IgD-negative memory B cell (primary cell): Measurements from ENCODE around the gene HINFP. TPM values are rescaled to one million over a fixed set of nuclear protein-coding genes. Genes with fewer than 3 reads are reported as not detected.
"Not testable (repeated sequence)": the region's sequence is repeated elsewhere in the genome, so short reads cannot be mapped to it uniquely, and the experiment has no call there.

Source experiments
- H3K27ac Mint-ChIP-seq, 3 donors: one replicate each; pipeline ENCODE4 v1.8.0; 2020 to 2022; ENCODE audit warnings: mild to moderate bottlenecking in 3 of 3, mixed read lengths in 3 of 3, moderate library complexity in 1 of 3
- H3K27me3 Mint-ChIP-seq: one replicate; pipeline ENCODE4 v1.8.0; 2021; ENCODE audit warnings: mixed read lengths
- H3K36me3 Mint-ChIP-seq: one replicate; pipeline ENCODE4 v1.8.0; 2020; ENCODE audit warnings: mild to moderate bottlenecking, mixed read lengths
- H3K4me1 Mint-ChIP-seq, 3 donors: one replicate each; pipeline ENCODE4 v1.8.0; 2020 to 2022; ENCODE audit warnings: mixed read lengths in 3 of 3, mild to moderate bottlenecking in 1 of 3
- H3K4me3 Mint-ChIP-seq, 4 donors: one replicate each; pipeline ENCODE4 v1.8.0; 2020 to 2022; ENCODE audit warnings: mild to moderate bottlenecking in 4 of 4, mixed read lengths in 4 of 4, moderate library complexity in 3 of 4
- H3K9me3 Mint-ChIP-seq, 3 donors: one replicate each; pipeline ENCODE4 v1.8.0; 2020 to 2021; ENCODE audit warnings: mixed read lengths in 3 of 3, mild to moderate bottlenecking in 1 of 3
- polyA plus RNA-seq: library from polyadenylated mRNA; unstranded; fragments of 300-500 nt; fragmentation: Illumina TruSeq; gene quantifications from one replicate; pipeline ENCODE4 v1.2.3, GENCODE V29; 2021

HINFP gene
- polyA plus RNA-seq, 1 donor from 2014 or later: 12.9 TPM

- Mint-ChIP-seq H3K36me3 (peaks cover 2% of the 10 kb centered on the region), H3K27me3 (no peaks in the 10 kb centered on the region), H3K9me3 (no peaks in the 10 kb centered on the region), H3K4me1 (peaks cover 0 to 2% (median 0%) of the 10 kb centered on the region in 3 donors), H3K4me3 (peak overlapping the region; percentile 86 to 95 (median 92)), H3K27ac (peak overlapping the region in 2 of 3 donors; percentile 78 to 88)
Measured at GRCh38 chr11:119169282-119169719, 47.9 kb downstream of the HINFP start.

GRCh38 chr11:119172513-119172912, 51.1 kb downstream of the HINFP start:
- peaks cover 0 to 2% (median 0%) of the 10 kb centered on the region in 3 donors for H3K4me1 Mint-ChIP-seq
- H3K4me3 Mint-ChIP-seq: peak overlapping the region in 2 of 4 donors; percentile 55 to 66
- H3K27ac Mint-ChIP-seq: peak overlapping the region in 1 of 3 donors; percentile 40
- H3K36me3 Mint-ChIP-seq: peaks cover 3% of the 10 kb centered on the region
- no peaks in the 10 kb centered on the region for H3K9me3 Mint-ChIP-seq
- H3K27me3 Mint-ChIP-seq: no peaks in the 10 kb centered on the region

GRCh38 chr11:119173453-119173852, 52.1 kb downstream of the HINFP start:
- H3K36me3 Mint-ChIP-seq: peaks cover 3% of the 10 kb centered on the region
- H3K4me1 Mint-ChIP-seq: peaks cover 0 to 4% (median 0%) of the 10 kb centered on the region in 3 donors
- no peaks in the 10 kb centered on the region for H3K9me3 Mint-ChIP-seq
- no peak overlapping the region for H3K4me3 Mint-ChIP-seq
- no peaks in the 10 kb centered on the region for H3K27me3 Mint-ChIP-seq
- no peak overlapping the region for H3K27ac Mint-ChIP-seq

GRCh38 chr11:119175493-119176077, 54.2 kb downstream of the HINFP start:
- no peak overlapping the region for H3K4me3 Mint-ChIP-seq
- no peaks in the 10 kb centered on the region for H3K27me3 Mint-ChIP-seq
- no peak overlapping the region for H3K27ac Mint-ChIP-seq
- peaks cover 0 to 2% (median 0%) of the 10 kb centered on the region in 3 donors for H3K4me1 Mint-ChIP-seq
- no peaks in the 10 kb centered on the region for H3K9me3 Mint-ChIP-seq
- H3K36me3 Mint-ChIP-seq: peaks cover 7% of the 10 kb centered on the region

- Mint-ChIP-seq H3K27ac (no peak overlapping the region), H3K4me1 (peaks cover 0 to 2% (median 0%) of the 10 kb centered on the region in 3 donors), H3K9me3 (no peaks in the 10 kb centered on the region), H3K4me3 (no peak overlapping the region), H3K36me3 (peaks cover 8% of the 10 kb centered on the region), H3K27me3 (no peaks in the 10 kb centered on the region)
Measured at GRCh38 chr11:119178166-119178680, 56.8 kb downstream of the HINFP start.

GRCh38 chr11:119179342-119179741, 58.0 kb downstream of the HINFP start:
- H3K36me3 Mint-ChIP-seq: peaks cover 8% of the 10 kb centered on the region
- H3K4me3 Mint-ChIP-seq: no peak overlapping the region
- H3K4me1 Mint-ChIP-seq: peaks cover 0 to 4% (median 3%) of the 10 kb centered on the region in 3 donors
- no peaks in the 10 kb centered on the region for H3K9me3 Mint-ChIP-seq
- H3K27ac Mint-ChIP-seq: no peak overlapping the region
- no peaks in the 10 kb centered on the region for H3K27me3 Mint-ChIP-seq

GRCh38 chr11:119179983-119180382, 58.6 kb downstream of the HINFP start:
- Mint-ChIP-seq H3K27me3 (peaks cover 3% of the 10 kb centered on the region), H3K36me3 (peaks cover 8% of the 10 kb centered on the region), H3K27ac (no peak overlapping the region)

GRCh38 chr11:119180729-119181676, 59.6 kb downstream of the HINFP start:
- peak overlapping the region in 1 of 3 donors; percentile 83 for H3K27ac Mint-ChIP-seq
- H3K27me3 Mint-ChIP-seq: peaks cover 4% of the 10 kb centered on the region
- no peaks in the 10 kb centered on the region for H3K9me3 Mint-ChIP-seq
- peaks cover 0 to 7% (median 4%) of the 10 kb centered on the region in 3 donors for H3K4me1 Mint-ChIP-seq
- H3K4me3 Mint-ChIP-seq: no peak overlapping the region
- peaks cover 8% of the 10 kb centered on the region for H3K36me3 Mint-ChIP-seq

More at GRCh38 chr11:119179983-119180382, 58.6 kb downstream of the HINFP start:
- Mint-ChIP-seq H3K4me3 (no peak overlapping the region), H3K9me3 (no peaks in the 10 kb centered on the region), H3K4me1 (peaks cover 0 to 4% (median 4%) of the 10 kb centered on the region in 3 donors)

- H3K4me3 Mint-ChIP-seq: no peak overlapping the region
- peaks cover 0 to 7% (median 4%) of the 10 kb centered on the region in 3 donors for H3K4me1 Mint-ChIP-seq
- H3K9me3 Mint-ChIP-seq: no peaks in the 10 kb centered on the region
- H3K27me3 Mint-ChIP-seq: peaks cover 6% of the 10 kb centered on the region
- peak overlapping the region in 1 of 3 donors; percentile 83 for H3K27ac Mint-ChIP-seq
- peaks cover 8% of the 10 kb centered on the region for H3K36me3 Mint-ChIP-seq
Measured at GRCh38 chr11:119181677-119182412, 60.5 kb downstream of the HINFP start.

GRCh38 chr11:119184399-119184798, 63.0 kb downstream of the HINFP start:
- H3K27me3 Mint-ChIP-seq, H3K9me3 Mint-ChIP-seq, H3K36me3 Mint-ChIP-seq, H3K4me1 Mint-ChIP-seq: not testable (repeated sequence)
- peak overlapping the region in 1 of 4 donors; percentile 80 for H3K4me3 Mint-ChIP-seq
- peak overlapping the region in 1 of 3 donors; percentile 39 for H3K27ac Mint-ChIP-seq

Other genes with a start within 250 kb of the HINFP start
- gene CXCR5, start 237.7 kb upstream of the HINFP start, polyA plus RNA-seq: 93.4 TPM
- gene BCL9L, start 195.7 kb upstream of the HINFP start, polyA plus RNA-seq: 2.8 TPM
- not detected for gene UPK2, start 165.3 kb upstream of the HINFP start, polyA plus RNA-seq
- gene FOXR1, start 149.8 kb upstream of the HINFP start, polyA plus RNA-seq: not detected
- gene CENATAC, start 123.4 kb upstream of the HINFP start, polyA plus RNA-seq: 11.2 TPM
- gene RPS25, start 103.2 kb upstream of the HINFP start, polyA plus RNA-seq: 4,856 TPM
- gene TRAPPC4, start 102.8 kb upstream of the HINFP start, polyA plus RNA-seq: 81.5 TPM
- 10.9 TPM for gene SLC37A4, start 90.7 kb upstream of the HINFP start, polyA plus RNA-seq
- gene HYOU1, start 64.4 kb upstream of the HINFP start, polyA plus RNA-seq: 16.4 TPM
- 52.6 TPM for gene VPS11, start 53.8 kb upstream of the HINFP start, polyA plus RNA-seq
- 24.8 TPM for gene HMBS, start 36.7 kb upstream of the HINFP start, polyA plus RNA-seq
- 34.7 TPM for gene DPAGT1, start 19.7 kb upstream of the HINFP start, polyA plus RNA-seq
- 5.6 TPM for gene C2CD2L, start 14.2 kb upstream of the HINFP start, polyA plus RNA-seq
- gene ABCG4, start 27.5 kb downstream of the HINFP start, polyA plus RNA-seq: not detected
- gene NLRX1, start 47.1 kb downstream of the HINFP start, polyA plus RNA-seq: 5.6 TPM
- gene NHERF4, start 63.9 kb downstream of the HINFP start, polyA plus RNA-seq: not detected
- gene CBL, start 84.8 kb downstream of the HINFP start, polyA plus RNA-seq: 10.0 TPM
- gene MCAM, start 195.6 kb downstream of the HINFP start, polyA plus RNA-seq: 1.3 TPM
- gene RNF26, start 212.9 kb downstream of the HINFP start, polyA plus RNA-seq: 41.1 TPM
- gene C1QTNF5, start 219.3 kb downstream of the HINFP start, polyA plus RNA-seq: not detected
- not detected for gene MFRP, start 225.1 kb downstream of the HINFP start, polyA plus RNA-seq